ENCODE measurements around the gene AK1.

- TF ChIP-seq, protein P1, sequence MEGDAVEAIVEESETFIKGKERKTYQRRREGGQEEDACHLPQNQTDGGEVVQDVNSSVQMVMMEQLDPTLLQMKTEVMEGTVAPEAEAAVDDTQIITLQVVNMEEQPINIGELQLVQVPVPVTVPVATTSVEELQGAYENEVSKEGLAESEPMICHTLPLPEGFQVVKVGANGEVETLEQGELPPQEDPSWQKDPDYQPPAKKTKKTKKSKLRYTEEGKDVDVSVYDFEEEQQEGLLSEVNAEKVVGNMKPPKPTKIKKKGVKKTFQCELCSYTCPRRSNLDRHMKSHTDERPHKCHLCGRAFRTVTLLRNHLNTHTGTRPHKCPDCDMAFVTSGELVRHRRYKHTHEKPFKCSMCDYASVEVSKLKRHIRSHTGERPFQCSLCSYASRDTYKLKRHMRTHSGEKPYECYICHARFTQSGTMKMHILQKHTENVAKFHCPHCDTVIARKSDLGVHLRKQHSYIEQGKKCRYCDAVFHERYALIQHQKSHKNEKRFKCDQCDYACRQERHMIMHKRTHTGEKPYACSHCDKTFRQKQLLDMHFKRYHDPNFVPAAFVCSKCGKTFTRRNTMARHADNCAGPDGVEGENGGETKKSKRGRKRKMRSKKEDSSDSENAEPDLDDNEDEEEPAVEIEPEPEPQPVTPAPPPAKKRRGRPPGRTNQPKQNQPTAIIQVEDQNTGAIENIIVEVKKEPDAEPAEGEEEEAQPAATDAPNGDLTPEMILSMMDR (IDR thresholded peaks at IDR 0.05; ENCODE audit: low read length), result no peak
- no peak for TF ChIP-seq EZH2 (IDR thresholded peaks at IDR 0.05; ENCODE audit: borderline replicate concordance, low read length)
Measured at GRCh38 chr9:127876026-127876763, 1.3 kb downstream of the AK1 start.

Measured in OCI-LY1 (cell line).